Measurements from ENCODE around the gene SELENOO. TPM values are rescaled to one million over a fixed set of nuclear protein-coding genes. Genes with fewer than 3 reads are reported as not detected.

The SELENOO gene
- total and polyA plus RNA-seq, 2 of the 13 experiments (the other 11 are each of a cell fraction or from before 2014, with no cell fraction given), result 14.4 to 19.0 TPM

- Histone ChIP-seq H3K9me3 (ENCODE audit: low read length) (no peaks in the 10 kb centered on the region), H3K27me3 (ENCODE audit: control insufficient read depth in 1 of 2, insufficient read depth in 2 of 2, low read length in 2 of 2) (no peaks in the 10 kb centered on the region; a peak in 1 of 5 replicates), H3K79me2 (ENCODE audit: insufficient read depth, low read length) (no peaks in the 10 kb centered on the region), H3K4me1 (ENCODE audit: insufficient read depth, low read length) (peaks cover 31% of the 10 kb centered on the region), H4K20me1 (ENCODE audit: insufficient read depth, low read length) (no peaks in the 10 kb centered on the region), H3K4me3 (replicated peaks in 1 of 3; ENCODE audit: insufficient read depth in 1 of 3, low read depth in 2 of 3, low read length in 3 of 3) (no peak overlapping the region), H3K9ac (ENCODE audit: insufficient read depth, low read depth, low read length) (no peak overlapping the region), H3K4me2 (ENCODE audit: low read depth, low read length) (no peak overlapping the region), H3K27ac (ENCODE audit: extremely low read length, insufficient read depth, low read length) (no peak overlapping the region), H2AFZ (ENCODE audit: low read length) (no peak overlapping the region), H3K36me3 (replicated peaks in 1 of 2; ENCODE audit: control insufficient read depth in 1 of 2, insufficient read depth in 2 of 2, low read length in 2 of 2) (no peaks in the 10 kb centered on the region)
- TF ChIP-seq HNF4A (CRISPR knock-in tag; IDR thresholded peaks at IDR 0.05), result no peak
- peak; percentile 29; the same call in 1 of the 2 replicates for TF ChIP-seq ZNF770 (CRISPR knock-in tag; IDR thresholded peaks at IDR 0.05)
- no peak for FAIRE-seq
- ChIA-PET CTCF (ENCODE audit: low intra/inter-chr PET ratio, low total read pairs) (no interaction called here), POLR2A (no interaction called here)
- in situ Hi-C loops (cut with HindIII; ENCODE audit: extremely low pct_ligation_motif_present, low pct_unique_long_range_greater_than_20kb), result no loop called here
- no peak for ATAC-seq
- 84% methylated on average over 15 of the region's 27 CpGs for WGBS (ENCODE audit: low lambda C conversion rate)
- no peak for DNase-seq (ENCODE audit: low spot score)
- intact Hi-C loops (cut with micrococcal nuclease; ENCODE audit: unreplicated experiment), result no loop called here
- no TSS peak for BruUV-seq (replicated peaks)
Observed at GRCh38 chr22:50180727-50181521, 19.9 kb upstream of the SELENOO start.

- in situ Hi-C loops (cut with HindIII; ENCODE audit: extremely low pct_ligation_motif_present, low pct_unique_long_range_greater_than_20kb), result no loop called here
- H3K27ac ChIP-seq (ENCODE audit: extremely low read length, insufficient read depth, low read length), result no peak overlapping the region
- peaks cover 2% of the 10 kb centered on the region; the same call in 1 of the 2 replicates for H4K20me1 ChIP-seq (ENCODE audit: insufficient read depth, low read length)
- ChIA-PET POLR2A (no interaction called here), CTCF (ENCODE audit: low intra/inter-chr PET ratio, low total read pairs) (no interaction called here)
- no peak for DNase-seq (ENCODE audit: low spot score)
- no TSS peak for BruUV-seq (replicated peaks)
- H3K36me3 ChIP-seq (replicated peaks in 1 of 2; ENCODE audit: control insufficient read depth in 1 of 2, insufficient read depth in 2 of 2, low read length in 2 of 2), result no peaks in the 10 kb centered on the region
- H3K9ac ChIP-seq (ENCODE audit: insufficient read depth, low read depth, low read length), result no peak overlapping the region
- H3K4me3 ChIP-seq (replicated peaks in 1 of 3; ENCODE audit: insufficient read depth in 1 of 3, low read depth in 2 of 3, low read length in 3 of 3), result no peak overlapping the region
- intact Hi-C loops (cut with micrococcal nuclease; ENCODE audit: unreplicated experiment), result no loop called here
- H2AFZ ChIP-seq (ENCODE audit: low read length), result no peak overlapping the region
- FAIRE-seq, result no peak
- no peaks in the 10 kb centered on the region; a peak in 1 of 5 replicates for H3K27me3 ChIP-seq (ENCODE audit: control insufficient read depth in 1 of 2, insufficient read depth in 2 of 2, low read length in 2 of 2)
- no peaks in the 10 kb centered on the region for H3K9me3 ChIP-seq (ENCODE audit: low read length)
- WGBS (ENCODE audit: low lambda C conversion rate), result 69% methylated on average over 7 of the region's 31 CpGs
- ATAC-seq, result no peak
- peaks cover 38% of the 10 kb centered on the region for H3K4me1 ChIP-seq (ENCODE audit: insufficient read depth, low read length)
- H3K79me2 ChIP-seq (ENCODE audit: insufficient read depth, low read length), result peaks cover 11% of the 10 kb centered on the region
- H3K4me2 ChIP-seq (ENCODE audit: low read depth, low read length), result no peak overlapping the region
- no peak for TF ChIP-seq FOXO1 (CRISPR knock-in tag; IDR thresholded peaks at IDR 0.05)
- TF ChIP-seq ZNF496 (CRISPR knock-in tag; IDR thresholded peaks at IDR 0.05; ENCODE audit: insufficient replicate concordance), result no peak
- peak; percentile 34; the same call in 1 of the 2 replicates for TF ChIP-seq MYC (CRISPR knock-in tag; IDR thresholded peaks at IDR 0.05; ENCODE audit: borderline replicate concordance)
Observed at GRCh38 chr22:50182176-50183081, 18.4 kb upstream of the SELENOO start.

Measured in HepG2 (cell line).